Frontal cortex (tissue), 4 donors: ENCODE data around the gene TMEM179. TPM values are rescaled to one million over a fixed set of nuclear protein-coding genes. Genes with fewer than 3 reads are reported as not detected.

ENCODE experiments used
- DNase-seq, 2 donors: peaks; one replicate each; pipeline ENCODE4 v3.0.0; 2012; ENCODE audit warnings: low spot score in 2 of 2
- FAIRE-seq: peaks from 2 replicates; lab custom pipeline; 2012; peaks lifted over from hg19 to GRCh38; lab: Jason Lieb, UNC
- total RNA-seq: library from RNA; depleted of rRNA; stranded (reverse); fragments of >200 nt; gene quantifications from one replicate; pipeline ENCODE4 v1.2.3, GENCODE V29; 2014
- donor health status: control.
- donor health status: control.
- donor health status: control.

The TMEM179 gene
- total RNA-seq, 1 donor from 2014 or later, result 42.0 TPM

DNA sequence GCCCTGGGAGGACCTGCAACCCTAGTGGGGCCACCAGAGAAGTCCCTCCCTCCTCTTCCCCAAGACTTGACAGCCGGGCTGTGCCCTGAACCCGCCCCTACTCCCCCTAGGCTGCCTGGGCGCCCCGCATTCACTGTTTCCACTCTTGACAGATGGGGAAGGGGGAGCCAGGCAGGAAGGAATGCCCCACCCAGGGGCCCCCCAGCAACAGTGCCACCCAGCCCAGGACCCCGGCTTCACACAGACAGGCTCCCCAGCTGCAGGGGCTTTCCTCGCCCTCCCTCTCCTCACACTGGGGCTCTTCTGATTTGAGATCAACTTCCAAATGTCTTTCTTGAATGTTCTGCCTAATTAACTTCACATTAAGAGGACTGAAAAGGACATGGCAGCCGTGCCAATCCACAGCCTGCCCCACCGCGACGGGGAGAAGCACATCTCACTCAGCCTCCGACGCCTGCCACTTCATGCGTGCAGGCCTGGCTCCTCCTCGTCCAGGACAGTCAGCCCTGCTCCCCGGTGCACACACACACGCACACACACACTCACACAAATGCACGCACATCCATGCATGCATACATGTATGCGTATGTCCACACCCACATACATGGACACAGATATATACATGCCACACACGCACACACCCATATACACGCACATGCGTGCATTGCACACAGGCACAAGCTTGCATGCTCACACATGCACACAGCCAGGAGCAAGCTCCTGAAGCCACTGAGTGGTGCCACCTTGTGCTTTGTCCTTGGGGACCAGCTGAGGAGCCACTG, 44.6 kb downstream of the TMEM179 start:
- no peak for FAIRE-seq
- no peak for DNase-seq

DNA sequence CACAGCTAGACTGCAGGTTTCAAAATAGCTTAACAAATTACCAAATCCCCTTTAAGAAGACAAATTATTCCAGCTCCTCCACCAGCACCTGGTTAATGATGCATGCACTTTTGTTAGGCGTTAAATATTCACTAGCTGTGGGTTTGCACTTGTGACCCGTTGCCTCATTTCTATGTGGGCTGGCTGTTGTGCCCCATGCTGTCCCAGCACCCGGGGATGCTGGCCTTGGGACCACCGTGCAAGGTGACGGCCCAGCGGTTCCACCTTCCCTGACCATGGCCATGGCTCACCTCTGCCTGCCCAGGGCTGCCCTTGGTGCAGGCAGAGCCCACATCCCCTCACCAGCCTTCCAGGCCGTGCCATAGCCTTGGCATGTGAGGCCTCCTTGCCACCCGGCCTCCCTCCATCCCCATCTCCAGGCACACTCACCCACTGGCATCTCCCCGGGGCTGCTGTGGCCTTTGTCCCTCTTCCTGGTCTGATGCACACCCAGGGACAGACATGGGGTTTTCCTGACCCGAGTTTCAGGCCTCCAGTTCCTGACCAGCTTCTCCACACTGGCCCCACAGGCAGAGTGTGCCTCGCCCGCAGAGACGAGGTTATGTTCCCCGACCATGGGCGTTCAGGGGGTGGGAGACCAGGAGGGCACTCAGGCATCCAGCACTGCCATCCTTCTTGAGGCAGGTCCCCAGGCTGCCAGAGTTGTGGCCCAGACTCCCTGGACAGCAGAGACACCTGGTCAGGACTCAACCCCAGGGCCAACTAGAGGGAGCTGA, 45.4 kb downstream of the TMEM179 start:
- no peak for DNase-seq
- no peak for FAIRE-seq

DNA sequence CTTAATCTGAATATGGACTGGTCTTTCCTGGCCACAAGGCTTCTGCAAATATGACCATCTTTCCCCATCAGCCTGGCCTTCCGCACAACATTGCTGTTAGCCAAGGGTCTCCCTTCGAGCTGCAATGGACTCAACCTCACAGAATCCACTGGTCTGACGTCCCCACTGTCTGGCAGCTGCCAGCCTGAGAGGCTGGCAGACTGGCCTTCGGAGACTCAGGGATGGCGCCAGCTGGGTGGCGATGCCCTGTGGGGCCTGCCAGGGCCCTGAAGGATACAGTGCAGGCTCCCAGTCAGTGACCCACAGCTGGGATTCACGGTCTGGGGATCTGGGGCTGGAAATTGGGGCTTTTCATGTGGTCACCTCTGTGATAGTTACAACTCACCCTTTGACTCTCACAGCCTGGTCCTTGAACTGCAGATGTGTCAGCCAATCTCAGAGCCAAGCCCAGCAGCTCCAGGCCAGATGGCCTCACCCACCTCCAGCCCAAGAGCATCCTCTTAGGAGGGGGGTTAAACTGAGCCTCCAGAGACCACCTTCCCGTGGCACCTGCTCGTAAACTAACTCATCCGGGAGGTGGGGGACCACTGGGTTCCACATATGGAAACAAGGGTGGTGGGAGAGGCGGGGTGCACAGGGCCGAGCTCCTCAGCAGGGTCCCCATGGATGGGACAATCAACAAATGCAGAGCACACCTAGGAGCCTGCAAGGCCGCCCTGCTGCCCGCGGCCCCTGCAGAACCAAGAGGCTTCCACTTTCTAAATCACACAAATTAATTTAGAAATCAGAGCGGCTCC, 46.1 kb downstream of the TMEM179 start:
- DNase-seq (no peak), FAIRE-seq (no peak)

DNA sequence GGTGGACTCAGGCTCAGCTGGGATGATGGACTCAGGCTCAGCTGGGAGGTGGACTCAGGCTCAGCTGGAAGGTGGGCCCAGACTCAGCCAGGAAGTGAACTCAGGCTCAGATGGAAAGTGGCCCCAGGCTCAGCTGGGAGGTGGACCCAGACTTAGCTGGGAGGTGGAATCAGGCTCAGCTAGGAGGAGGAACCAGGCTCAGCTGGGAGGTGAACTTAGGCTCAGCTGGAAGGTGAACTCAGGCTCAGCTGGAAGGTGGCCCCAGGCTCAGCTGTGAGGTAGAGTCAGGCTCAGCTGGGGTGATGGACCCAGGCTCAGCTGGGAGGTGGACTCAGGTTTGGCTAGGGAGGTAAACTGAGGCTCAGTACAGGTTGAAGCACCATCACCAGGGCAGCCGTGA, 46.8 kb downstream of the TMEM179 start:
- no peak for DNase-seq

DNA sequence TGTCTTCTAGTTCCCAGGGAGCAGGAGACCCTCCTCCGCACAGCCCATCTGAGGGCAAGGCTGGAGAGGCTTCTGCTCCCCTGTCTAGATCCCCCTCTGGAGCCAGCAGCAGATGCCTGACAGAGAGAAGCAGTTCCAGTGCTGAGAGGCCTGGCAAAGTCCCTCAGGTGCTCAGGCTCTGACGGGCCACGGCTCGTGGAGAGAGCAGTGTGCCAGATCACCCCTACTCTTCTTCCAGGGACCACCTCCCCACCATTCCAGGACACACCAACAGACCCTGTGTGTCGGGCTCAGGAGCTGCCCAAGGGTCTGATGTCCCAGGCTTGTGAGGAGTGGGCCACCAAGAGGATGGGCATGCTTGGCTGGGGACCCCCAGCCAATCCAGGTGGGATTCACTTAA, 47.5 kb downstream of the TMEM179 start:
- DNase-seq, result no peak
- FAIRE-seq, result no peak

More for the DNA sequence above, 46.8 kb downstream of the TMEM179 start:
- no peak for FAIRE-seq

DNA sequence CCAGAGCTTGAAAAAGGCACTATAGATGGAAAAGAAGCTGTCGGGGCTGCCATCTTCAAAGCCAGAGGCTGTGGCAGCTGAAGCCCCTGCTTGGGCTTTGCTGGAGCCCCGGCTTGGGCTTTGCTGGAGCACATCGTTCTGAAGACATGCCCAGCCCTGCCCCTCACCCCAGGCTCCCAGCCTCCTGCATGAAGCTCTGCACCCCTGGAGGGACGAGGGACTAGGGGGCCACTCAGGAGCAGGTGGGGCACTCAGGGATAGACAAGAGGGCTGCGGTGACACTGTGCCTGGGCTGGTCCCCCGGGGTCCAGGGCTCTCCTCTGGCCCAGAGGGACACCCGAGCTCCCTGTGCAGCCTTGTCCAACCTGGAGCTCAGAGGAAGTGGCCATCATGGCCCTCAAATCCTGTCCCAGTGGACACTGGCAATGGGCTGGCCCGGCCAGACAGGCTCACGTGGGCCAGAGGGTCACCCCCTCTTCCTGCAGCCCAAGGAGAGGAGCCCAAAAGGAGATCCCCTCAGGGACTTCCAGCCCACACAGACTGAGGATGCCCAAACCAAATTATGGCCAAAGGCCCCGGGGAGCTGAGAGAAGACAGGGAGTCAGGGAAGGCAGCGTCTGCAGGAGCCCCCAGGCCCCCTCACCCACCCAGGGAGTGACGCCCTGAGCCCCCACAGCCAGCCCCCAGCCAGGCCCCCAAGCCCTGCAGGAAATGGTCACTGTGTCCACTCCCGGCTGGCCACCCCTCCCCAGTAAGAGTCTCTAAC, 48.1 kb downstream of the TMEM179 start:
- no peak for DNase-seq
- no peak for FAIRE-seq

DNA sequence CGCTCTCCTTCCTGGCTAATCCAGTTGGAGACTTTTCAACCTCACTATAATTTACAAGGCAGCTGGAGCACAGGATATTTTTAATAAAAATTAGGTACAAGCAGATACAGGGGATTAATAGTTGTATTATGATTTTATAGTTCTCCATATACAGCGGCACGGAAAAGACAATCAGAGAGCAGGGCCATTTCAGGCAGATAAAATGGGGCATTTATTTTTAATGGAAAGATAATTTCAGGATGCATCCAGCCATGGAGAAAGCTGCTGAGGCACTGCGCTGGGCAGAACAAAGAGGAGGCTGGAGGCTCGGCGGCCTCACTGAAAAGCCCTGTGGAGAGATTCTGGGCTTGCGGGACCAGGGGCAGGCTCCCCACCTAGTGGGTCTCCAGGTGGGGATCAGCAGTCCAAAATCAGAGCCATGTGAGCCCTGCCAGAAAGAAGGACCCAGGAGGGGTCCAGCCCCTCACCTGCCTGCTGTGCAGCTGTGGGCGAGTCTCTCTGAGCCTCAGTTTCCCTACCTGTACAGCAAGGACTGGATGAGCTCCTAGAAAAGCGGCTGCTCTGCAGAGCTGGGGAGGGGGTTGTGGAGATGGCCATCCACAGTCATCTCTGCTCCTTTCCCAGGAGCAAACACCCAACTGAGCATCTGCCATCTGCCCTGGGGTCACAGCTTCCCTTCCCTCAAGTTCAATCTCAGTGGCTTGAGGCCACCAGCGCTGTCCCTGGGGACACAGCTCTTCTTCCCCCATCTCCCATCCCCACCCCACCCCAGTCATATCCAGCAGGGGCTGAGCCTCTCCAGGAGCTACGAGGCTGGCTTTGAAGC, 48.9 kb downstream of the TMEM179 start:
- FAIRE-seq, result no peak
- DNase-seq, result no peak

DNA sequence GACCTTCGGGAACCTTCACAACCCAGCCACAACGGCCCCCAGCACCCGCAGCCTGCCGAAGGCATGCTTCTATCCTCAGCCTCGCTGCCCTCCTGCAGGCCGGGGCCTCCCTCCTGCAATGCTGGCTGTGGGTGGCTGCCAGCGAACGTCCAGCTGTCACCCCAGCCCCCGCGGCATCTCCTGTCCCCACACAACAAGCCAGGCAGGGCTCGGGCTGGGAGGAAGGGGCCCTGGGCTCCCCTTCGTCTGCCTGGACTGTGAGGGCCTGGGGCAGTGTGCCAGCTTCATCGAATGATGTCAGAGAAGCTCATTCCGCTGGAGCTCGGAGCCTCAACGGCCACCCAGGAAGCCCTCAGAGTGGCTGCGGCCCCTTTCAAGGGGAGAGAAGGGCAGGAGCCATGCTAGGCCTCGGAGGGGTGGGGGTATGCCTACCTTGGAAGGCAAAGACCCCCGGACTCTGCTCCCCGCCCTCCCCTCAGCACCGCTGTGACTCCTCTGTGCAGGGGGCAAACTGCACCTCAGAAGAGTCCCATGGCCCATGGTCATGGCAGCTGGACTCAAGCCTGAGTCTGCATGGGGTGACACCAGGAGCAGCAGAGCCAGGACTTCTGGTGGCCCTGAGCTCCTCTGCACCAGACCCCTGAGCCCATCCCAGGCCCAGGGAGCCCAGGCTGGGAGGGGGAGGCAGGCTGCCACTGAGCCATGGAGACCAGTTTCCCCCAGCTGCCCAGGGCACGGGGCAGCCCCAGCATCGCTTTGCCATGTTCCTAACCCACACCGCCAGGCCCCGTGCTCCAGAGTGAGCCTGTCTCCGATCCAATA, 49.8 kb downstream of the TMEM179 start:
- DNase-seq (no peak), FAIRE-seq (no peak)

DNA sequence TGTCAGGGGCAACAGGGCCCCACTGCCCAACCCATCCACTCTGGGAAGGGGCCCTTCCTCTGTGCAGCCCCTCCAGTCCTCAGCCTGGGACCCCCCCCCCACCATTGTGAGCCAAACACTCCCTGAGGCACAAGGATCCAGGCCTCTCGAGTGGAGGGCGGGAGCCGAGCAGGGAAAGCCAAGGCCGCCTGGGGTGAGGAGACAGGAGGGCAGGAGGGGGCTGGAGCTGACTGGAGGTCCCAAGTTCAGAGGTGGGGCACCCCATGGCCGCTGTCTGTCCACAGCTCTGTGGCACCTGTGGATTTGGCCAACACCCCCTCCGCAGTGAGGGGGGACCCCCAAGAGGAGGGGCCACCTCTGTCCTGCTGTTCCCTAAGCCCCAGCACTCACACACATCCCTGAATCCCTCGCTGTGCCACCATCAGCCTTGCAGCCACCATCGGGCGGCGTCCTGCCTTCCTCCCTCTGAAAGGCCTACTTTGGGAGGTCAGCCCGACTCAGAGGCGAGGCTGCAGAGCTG, 50.4 kb downstream of the TMEM179 start:
- FAIRE-seq (no peak), DNase-seq (no peak)

DNA sequence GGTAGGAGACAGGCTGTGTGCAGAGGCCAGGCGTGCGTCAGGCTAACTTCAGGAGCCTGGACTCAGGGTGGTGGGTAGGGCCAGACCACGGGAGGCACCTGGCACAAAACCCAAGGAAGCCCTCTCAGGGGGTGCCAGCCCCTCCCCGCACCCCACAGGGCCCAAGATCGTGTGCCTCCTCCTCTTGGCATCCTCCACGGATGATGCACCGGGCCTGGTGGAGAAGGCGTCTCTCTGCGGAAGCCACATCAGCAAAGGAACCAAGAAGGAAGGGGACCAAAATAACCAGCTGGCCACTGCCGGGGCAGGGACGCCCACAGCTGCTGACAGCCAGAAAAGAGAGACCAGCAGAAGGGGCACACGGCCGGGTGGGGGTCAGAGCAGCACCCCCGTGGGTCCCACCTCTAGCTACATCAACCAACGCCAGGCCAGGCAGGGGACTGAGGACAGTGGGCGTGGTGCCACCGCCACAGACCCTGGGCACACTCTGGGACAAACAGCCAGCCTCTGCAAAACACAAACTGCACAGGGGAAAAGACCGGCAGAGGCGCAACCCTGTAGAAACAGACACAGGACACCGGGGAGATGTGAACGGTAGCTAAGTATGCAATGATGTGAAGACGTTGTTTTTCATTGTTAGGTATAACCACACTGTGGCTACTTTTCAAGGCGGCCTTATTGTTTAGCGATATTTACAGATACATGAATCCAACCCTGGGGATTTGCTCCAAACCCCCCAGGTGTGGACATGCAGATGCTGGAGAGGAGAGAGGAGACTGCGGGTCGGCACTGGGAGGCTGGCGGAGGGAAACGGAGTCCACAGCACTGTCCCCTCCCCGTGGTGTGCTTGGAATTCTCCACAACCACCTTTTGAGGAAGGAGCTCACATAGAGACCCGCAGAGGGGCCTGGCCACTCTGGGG, 51.1 kb downstream of the TMEM179 start:
- FAIRE-seq, result no peak
- DNase-seq, result no peak

DNA sequence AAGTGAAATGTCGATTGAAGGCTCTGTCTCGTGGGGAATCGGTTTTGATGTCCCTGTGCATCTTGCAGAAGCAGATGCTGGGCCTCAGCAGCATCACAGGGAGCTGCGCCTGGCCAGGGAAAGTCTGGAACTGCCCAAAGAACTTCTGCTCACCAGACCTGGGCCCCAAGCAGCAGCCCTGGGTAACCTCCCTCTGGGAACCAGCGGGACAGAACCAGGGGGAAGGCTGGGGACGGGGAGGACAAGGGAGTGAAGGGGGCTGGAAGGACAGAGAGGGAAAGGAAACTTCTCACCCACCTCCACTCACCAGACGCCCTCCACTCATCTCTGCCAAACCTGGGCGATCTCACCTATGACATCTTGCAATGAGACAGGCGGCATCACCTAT, 51.8 kb downstream of the TMEM179 start:
- no peak for FAIRE-seq
- no peak for DNase-seq

DNA sequence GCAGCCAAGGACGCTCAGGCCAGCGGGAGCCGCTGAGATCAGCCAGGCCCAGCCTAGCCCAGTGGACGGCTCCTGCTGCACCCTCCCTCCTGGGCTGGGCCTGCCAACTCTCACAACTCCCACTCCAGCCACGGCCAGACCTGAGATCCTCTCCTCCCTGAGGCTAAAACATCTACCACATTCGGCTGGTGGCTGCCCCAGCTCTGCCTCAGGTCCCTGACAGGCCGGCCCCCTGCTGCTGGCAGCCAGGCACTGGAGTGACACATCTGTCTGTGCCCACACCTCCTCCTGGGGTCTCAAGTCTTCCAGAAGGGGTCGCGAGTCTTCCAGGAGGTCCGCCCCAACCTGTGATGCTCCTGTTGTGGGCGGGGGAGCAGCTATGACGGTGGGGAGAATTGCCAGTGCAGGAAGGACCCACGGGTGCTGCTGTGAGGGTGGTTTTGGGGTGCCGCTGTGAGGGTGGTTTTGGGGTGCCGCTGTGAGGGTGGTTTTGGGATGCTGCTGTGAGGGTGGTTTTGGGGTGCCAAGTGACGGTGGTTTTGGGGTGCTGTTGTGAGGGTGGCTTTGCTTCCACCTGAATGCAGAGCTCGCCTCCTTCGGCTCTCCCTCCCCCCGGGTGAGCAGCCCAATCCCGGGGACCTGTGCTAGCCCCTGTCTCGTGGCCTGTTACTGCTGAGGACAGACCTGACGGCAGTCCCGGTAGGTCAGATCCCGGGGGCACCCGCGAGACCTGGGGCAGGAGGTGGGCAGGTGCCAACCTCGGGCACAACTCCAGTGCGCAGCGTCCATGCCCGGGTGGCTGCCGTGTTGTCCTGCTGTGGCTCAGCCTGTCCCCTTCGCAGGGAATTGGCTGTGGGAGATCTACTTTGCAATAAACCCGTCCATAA, 52.5 kb downstream of the TMEM179 start:
- no peak for DNase-seq
- FAIRE-seq, result no peak

DNA sequence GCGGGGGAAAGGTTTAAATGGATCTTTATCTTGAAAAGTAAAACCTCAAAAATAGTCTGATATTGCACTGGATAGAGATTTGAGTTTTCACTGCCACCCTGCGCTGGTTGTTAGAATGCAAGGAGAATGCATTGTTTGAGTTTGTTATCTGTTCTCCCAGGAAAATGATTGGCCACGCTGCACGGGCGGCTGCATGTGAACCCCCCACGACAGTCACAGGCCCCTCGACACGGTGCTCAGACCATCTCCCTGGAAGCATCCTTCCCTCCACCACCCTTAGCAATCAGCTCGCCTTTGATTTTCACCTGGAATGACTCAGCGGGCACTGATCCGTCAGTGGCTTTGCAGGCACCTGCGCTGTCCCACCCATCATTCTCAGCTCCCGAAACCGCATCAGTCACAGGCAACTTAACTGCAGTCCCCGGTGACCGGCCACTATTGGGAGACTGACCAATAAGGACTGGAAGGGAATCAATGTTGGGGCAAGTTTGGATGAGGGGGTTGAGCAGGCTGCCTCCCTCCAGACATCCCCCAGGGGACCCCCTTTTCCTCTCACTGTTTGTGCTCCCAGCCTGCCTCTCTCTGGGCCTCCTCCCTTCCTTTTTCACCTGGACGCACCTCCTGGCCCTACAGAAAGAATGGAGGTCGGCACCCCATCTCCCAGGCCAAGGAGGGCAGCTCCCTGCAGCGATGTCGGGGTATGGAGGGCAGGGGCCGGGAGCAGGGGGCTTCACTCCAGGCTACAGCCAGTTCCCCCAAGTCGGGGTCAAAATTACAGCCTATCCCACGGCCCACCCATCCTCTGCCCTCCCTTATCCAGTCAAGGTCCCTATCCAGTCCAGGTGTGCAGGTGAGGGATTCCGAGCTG, 53.5 kb downstream of the TMEM179 start:
- DNase-seq (peak in 1 of 2 donors; percentile 22), FAIRE-seq (no peak)

DNA sequence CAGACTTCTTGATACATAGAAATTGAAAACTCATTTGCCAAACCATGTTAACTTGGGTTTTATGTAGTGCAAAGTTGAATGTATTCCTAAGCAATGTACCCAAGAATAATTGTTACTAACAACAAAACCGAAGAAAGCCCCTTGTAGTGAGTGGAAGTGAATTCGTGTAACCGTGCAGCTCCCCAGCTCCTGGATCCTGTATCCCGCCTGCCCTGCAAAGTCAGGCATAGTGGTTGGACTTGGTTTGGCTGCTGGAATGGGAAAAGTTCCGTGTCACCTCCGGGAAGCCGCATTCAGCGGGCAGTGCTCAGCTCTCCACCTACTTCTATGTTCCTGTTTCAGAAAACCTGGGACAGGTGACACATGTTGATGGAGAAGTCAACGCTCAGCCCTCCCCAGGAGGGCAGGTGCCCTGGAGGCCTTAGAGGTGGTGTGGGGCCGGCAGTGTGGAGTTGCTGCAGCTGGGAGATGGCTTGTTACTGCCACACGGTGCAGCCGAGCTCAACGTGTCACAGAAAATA, 54.2 kb downstream of the TMEM179 start:
- DNase-seq (peak in 1 of 2 donors; percentile 40), FAIRE-seq (no peak)
